GM19023 (cell line): Measurements from ENCODE around the gene KRTAP20-4.

Source experiments
- ATAC-seq: cut with Tn5 transposase; IDR thresholded peaks from one replicate; pipeline ENCODE4 v1.9.1; 2021; ENCODE audit warnings: mild to moderate bottlenecking, moderate library complexity; ENCODE audit not compliant: unreplicated experiment

Gene KRTAP20-4

DNA sequence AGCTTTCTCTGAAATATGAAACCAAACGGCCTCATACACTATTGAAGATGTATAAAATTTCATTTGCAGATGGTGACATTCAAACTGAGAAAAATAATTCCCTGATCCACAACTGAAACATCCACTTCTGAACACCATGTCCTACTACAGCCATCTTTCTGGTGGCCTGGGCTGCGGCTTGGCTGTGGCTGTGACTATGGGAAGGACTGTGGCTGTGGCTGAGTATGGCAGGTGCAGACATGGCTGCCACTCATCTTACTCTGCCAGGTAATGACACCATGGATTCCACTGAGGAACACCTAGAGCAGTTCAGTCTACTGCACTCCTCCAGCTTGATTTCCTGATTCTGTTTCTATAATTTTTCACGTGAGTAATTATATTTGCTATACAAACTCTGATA is at the start of gene KRTAP20-4:
Gene KRTAP20-4 (plus strand): TSS at position 106 of the 400 bp plus-strand sequence.
- no peak for ATAC-seq

DNA sequence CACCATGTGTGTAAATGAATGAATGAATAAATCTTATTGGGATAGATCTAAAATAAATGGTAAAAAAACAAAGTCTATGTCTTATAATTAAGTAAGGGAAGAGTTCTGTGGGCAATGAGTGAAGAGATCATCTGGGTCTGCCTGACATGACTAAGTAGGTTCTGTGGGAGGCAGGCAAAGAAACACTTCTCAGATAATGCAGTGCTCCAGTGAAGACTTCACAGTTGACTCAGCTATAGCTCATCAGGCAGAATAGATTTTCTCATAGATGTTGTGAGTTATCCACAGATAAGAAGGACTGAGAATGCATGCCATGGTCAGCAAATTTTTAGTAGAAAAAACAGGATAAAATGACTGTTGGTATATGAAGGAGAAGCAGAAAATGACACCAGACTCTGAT is 42.7 kb upstream of the KRTAP20-4 start:
- ATAC-seq = no peak

DNA sequence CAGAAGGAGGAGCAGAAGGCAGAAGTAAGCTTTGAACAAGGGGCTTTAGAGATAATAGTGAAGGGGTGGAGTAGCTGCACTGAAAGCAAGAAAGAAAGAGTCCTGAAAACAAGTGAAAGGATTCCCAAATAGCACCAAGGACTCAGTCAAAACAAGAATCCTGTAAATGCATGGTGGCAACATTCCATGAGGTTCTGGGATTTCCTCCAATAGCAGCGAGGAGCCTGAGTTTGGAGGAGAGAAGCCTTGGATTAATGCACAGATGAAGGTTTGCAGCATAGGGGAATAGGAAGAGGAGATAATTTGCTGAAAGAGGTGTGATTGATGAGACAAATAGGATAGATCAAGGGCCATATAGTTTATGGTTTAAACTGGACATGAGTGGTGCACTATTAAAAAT is 41.1 kb upstream of the KRTAP20-4 start:
- no peak for ATAC-seq

DNA sequence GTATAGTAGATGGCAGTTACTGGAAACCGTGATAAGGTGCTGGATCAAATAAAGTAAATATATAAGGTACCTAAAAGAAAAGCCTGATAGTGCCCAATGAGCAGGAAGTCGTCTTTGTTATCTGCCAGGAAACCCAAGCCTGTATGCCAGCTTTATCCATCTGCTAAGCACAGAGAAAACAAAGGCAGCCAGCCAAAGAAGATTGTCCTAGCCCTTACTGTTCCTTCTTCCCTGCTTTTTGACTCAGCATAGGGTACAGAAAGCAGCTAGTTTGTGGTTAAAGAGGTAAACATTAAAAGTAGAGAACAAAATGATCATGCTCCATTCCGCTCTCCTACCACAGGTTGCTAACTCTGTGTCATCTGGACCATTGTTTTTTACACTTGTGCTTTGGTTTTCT is 40.3 kb upstream of the KRTAP20-4 start:
- ATAC-seq = no peak

DNA sequence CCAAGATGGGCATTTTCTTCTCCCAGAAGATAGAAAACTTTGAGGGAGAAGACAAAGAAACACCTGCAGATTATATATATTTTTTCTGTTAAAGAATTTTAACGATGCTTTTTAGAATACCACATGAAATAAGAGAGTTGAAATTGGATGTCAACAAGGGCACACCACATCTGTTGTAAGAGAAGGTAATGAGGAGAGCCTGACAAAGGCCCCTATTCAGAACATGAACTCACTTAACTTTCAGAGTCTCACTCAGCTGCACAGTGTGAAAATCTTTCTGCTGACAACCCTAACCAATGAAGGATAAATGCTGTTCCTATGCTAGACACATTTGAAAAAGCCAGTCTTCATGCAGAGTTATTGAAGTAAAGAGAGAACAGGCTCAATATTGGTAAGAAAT is 37.6 kb upstream of the KRTAP20-4 start:
- no peak for ATAC-seq

DNA sequence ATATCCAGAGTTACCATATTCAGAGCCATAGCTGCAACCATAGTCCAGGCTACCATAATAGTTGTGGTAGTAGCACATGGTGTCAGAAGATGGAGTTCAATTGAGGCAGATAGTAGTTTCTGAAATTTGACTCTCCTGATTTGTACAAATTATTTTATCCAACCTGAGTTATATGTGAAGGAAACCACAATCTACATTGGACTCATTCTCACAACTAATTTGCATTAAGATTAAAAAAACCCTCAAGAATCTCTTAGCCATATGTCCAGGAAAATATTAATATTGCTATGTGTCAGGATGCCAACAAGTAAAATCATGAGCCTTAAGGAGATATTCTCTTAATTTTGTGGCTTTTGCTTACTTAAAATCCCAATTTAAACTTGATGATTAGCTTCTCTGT is 30.1 kb upstream of the KRTAP20-4 start, which contains the start of gene KRTAP22-2:
Gene KRTAP22-2 (minus strand): TSS at position 101 of the 400 bp plus-strand sequence.
- no peak for ATAC-seq

DNA sequence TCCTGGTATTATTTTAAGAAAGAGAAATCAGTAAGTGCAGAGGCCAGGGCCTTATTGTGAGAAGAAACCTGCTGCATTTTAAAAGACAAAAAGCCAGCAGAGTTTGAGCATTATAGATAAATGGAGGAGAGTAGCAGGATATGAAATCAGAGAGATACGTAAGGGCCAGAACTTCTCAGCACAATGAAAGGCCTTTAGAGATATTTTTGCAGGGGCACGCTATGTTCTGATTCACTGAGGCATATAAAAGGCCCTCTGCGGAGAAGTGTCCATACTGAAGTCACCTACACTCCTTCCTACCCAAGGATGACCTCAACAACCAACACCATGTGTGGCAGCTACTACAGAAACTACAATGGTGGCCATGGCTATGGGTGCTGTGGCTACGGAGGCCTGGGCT is 28.3 kb upstream of the KRTAP20-4 start, which contains the start of gene KRTAP6-3:
Gene KRTAP6-3 (plus strand): TSS at position 301 of the 400 bp plus-strand sequence. CDS start 6 bp downstream, at position 307.
- no peak for ATAC-seq

DNA sequence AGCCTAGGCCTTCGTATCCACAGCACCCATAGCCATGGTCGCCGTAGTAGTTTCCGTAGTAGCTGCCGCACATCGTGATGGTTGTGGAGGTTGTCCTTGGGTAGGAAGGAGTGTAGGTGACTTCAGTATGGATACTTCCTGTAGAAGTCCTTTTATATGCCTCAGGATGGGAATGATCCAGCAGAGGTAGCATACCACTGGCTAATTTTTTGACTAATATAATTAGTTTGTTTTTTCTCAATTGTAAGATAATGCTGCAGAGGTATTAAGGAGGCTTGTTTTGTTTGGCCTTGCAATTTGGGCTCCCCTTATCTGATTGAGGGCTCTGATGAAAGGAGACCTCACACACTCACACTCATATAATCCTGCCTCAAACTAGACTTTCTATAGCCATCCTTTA is 21.6 kb upstream of the KRTAP20-4 start, which contains the start of gene KRTAP6-2:
Gene KRTAP6-2 (minus strand): TSS at position 101 of the 400 bp plus-strand sequence. CDS start 28 bp downstream, at position 73.
- no peak for ATAC-seq

DNA sequence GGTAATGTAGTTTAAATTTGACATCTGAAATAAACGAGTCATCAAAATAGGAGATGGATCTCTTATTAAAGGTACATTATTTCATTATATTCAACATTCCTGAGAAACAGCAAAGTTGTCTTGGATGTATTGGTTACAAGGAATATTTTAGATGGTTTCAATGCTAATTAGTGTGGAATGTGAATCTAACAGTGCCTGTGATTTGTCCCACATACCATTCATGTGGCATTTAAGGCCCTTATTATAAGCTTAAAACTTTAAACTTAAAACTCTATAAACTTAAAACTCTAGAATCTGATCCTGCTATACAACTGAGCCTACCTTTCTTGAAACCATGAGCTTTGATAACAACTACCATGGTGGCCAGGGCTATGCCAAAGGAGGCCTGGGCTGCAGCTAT is 19.6 kb upstream of the KRTAP20-4 start, which contains the start of gene KRTAP22-1:
Gene KRTAP22-1 (plus strand): TSS at position 301 of the 400 bp plus-strand sequence.
- no peak for ATAC-seq

DNA sequence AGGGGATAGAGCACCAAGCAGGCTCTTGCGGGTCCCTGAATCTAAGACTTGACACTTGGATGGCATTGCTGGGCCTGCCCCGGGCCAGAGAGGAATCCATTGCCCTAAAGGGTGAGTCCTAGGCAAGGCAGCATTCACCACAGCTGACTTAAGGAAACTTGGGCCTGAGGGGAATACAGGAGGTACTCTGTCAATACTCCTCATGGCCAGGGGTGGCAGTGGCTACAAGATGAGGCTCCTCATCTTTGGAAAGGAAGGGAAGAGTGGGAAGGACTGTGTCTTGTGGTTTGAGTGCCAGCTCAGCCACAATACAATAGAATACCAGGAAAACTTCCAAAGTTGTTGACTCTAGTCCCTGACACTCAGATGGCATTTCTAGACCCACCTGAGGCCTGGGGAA is 14.5 kb upstream of the KRTAP20-4 start:
- ATAC-seq = no peak

DNA sequence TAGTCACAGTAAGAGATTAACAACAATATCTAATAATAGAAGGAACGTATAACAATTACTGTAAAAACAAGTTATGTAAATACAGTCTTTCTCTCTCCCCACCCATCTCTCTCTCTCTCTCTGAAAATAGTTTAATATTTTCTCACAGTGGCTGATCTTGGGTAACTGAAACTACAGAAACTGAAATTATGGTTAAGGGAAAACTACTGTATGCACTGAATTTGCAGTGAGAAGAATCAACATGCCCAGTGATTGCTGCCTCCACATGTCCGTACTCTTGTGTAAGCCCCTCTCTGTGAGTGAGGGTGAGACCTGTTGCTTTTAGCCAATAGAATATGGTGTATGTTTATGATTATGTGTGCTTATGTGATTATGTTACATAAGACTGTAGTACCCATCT is 8.3 kb upstream of the KRTAP20-4 start:
- no peak for ATAC-seq

DNA sequence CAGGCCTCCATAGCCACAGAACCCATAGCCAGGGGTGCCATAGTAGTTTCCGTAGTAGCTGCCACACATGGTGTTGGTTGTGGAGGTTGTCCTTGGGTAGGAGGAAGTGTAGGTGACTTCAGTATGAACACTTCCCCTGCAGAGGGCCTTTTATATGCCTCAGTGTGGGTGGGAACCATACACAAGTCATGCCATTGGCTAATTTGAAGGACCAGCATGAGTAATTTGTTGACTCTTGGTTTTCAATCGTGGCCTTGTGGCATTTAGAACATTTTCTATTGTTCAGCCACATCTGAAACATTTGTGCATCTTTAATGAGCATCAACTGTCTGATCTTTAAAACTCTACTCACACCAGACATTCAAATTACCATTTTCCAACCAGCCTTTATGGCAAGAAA is 6.6 kb upstream of the KRTAP20-4 start, which contains the start of gene KRTAP6-1:
Gene KRTAP6-1 (minus strand): TSS at position 95 of the 400 bp plus-strand sequence. CDS start 26 bp downstream, at position 69.
- ATAC-seq = no peak

DNA sequence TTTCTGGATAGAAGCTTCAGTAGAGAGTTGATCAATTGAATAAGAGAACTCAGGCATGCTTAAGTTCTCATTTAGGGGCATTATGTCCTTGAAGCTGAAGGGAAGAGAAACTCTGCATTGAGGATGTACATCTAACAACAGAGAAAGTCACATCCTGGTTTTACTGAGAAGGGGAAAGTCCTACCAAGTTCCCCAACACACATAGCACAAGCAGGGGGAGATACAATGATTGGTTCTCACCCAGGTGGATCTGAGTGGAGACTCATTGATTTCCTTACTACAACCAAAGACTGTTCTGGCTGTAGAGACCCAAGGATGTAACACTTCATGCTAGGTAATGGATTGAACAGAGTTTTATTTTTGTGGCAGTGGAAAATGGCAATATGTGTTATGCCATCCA is 5.2 kb upstream of the KRTAP20-4 start:
- ATAC-seq = no peak

DNA sequence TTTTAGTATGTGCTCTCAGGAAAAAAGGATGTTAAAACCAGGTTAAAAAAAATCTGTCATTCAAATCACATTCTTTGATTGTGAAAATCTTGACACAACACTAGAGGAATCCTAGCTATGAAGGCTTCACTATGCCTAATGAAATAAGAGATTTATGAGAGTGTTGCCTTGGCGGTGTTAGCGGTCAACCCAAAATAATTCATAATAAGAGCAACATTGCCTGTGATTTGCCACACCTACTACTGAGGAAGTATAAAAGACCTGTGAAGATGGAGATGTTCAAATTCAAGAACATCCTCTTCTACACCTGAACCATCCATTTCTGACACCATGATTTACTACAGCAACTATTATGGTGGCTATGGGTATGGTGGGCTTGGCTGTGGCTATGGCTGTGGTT is 4.3 kb upstream of the KRTAP20-4 start, which contains the start of gene KRTAP20-1:
Gene KRTAP20-1 (plus strand): TSS at position 301 of the 400 bp plus-strand sequence. CDS start 30 bp downstream, at position 331.
- ATAC-seq = no peak

DNA sequence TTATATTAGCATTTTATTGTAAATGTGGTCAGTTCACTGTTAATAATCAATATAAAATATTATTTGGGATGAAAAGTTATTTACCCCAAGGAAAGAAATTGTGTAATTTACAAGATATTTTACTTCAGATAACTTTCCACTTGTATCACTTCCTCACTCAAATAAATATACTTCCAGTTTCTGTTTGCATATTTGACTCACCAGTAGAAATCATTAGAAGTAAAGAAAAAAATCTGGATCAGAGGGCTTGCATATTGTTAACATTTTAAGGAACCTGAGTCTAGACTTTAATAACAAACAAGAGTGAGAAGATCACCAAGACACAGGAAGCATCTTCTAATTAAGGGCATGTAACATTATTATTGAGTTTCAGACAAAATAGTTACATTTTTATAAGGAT is 347 bp upstream of the KRTAP20-4 start:
- ATAC-seq = no peak

DNA sequence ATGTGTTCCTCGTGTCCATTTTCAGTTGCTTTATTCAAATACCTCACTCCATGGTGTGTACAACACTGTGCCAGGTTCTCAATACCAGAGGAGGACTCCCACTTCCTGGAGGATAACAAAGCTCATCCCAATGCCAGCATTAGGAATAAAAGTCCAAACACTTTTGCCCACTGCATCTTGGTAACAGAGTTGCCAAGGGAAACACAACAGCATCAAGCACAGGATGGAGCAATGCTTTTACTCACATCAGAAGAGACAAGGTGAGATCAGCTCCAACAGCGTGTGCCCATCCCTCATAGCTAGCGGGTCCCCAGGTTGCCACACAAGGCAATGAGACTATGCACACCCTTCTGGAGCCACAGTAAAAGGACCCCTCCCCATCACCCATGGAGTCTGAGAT is 2.9 kb downstream of the KRTAP20-4 start:
- no peak for ATAC-seq

DNA sequence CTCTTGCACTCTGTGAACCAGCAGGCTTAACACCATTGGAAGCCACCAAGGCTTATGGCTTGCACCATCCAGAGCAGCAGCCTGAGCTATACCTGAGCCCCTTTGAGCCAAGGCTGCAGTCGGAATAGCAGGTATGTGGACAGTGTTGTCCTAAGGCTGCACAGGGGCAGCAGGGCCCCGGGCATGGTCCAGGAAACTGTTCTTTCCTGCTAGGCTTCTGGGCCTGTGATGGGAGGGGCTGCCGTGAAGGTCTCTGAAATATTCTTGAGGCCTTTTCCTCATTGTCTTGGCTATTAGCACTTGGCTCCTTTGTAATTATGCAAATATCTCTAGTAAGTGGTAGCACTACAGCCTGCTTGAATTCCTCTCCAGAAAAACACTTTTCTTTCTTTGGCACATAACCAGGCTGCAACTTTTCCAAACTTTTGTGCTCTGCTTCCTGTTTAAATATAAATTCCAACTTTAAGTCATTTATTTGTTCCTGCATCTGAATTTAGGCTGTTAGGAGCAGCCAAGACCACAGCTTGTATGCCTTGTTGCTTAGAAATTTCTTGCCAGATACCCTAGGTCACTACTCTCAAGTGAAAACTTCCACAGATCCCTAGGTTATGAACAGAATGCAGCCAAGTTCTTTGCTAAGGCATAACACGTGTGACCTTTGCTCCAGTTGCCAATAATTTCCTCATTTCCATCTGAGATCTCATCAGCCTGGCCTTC is 5.2 kb downstream of the KRTAP20-4 start:
- ATAC-seq = no peak

DNA sequence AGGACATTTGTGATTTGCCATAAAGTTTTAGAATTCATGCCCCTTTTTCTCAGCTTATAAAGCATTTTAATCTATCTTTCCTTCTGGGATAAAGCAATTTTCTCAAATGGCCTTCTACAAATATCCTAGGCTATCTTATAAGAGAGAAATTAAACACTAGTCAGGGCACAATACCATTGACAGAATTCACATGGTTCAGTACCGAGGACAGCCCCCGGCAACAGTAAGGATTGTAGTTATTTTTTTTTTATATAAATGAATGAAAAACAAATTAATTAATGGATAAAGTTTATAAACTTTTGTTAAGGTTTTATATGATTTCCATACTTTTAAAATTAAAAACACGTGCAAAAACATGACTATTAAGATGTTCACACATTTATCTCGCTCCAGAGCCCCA is 7.7 kb downstream of the KRTAP20-4 start:
- no peak for ATAC-seq

DNA sequence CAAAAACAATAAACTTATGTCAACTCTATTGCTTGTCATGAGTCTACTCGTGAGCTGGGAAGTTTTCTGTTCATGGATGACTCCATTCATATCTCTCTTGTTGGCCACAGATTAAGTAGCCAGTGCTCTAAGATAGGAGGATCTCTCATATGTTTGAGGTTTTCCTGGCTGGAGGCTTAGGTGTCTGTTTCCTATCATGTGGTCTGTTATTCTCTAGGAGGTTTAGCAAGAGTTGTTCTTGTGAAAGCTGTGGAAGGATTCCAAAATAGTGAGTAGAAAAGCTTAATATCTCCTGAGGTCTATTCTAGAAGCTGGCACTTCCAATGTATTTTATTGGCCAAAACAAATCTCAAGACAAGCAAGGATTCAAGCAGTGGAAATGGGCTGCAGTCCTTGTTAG is 8.8 kb downstream of the KRTAP20-4 start:
- no peak for ATAC-seq

DNA sequence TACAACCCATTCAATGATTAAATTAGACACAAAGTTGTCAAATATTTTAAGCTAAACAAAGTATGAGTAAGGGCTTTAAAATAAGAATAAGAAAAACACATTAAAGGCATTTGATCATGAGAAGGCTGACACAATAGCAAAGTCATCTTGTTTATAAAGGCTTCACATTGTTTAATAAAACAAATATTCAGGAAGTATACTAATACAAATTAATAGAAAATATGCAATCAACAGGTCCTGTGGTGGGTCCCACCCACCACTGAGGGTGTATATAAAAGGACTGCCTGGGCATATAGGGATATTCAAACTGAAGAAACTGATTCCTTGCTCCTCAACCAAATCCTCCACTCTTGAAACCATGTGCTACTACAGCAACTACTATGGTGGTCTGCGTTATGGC is 14.5 kb downstream of the KRTAP20-4 start, which contains the start of gene KRTAP20-2:
Gene KRTAP20-2 (plus strand): TSS at position 301 of the 400 bp plus-strand sequence. CDS start 58 bp downstream, at position 359.
- no peak for ATAC-seq

DNA sequence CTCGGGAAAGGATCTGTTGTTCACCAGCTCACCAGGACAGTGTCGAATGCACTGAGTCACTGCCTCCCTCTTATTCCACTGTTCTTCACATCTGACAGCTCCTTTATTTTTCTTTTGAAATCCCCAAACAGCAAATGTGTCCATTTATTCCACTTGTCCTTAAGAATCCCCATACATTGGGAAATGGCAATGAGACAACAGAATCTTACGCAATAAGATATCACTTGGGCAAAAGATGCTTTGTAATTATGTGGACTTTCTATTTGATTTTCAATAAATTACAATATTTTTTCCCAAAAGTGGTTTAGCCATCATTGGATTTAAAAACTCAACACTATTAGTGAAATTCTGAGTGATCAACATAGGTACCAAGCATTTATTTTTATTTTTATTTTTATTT is 18.3 kb downstream of the KRTAP20-4 start:
- no peak for ATAC-seq

DNA sequence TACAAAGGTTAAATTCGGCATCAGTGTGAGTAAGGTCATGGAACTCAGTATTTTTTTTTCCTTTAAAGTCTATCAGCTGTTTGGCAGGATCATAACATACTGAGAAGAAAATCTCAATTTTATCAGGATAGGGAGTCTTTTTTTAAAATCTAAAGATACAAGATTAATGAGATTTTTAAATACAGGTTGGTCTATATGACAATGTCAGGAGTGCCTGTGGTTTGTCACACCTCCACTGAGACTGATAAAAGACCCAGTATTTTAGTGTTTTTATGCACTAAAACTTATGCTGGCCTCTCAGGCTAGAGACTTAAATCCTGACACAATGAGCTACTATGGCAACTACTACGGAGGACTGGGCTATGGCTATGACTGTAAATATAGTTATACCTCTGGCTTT is 22.1 kb downstream of the KRTAP20-4 start, which contains the start of gene KRTAP20-3:
Gene KRTAP20-3 (plus strand): TSS at position 301 of the 400 bp plus-strand sequence.
- ATAC-seq = no peak
